GM21529 (cell line): ENCODE results near the gene UBP1.
"Not testable (repeated sequence)": the region's sequence is repeated elsewhere in the genome, so short reads cannot be mapped to it uniquely, and the experiment has no call there.

ENCODE experiments used
- ATAC-seq: cut with Tn5 transposase; IDR thresholded peaks from one replicate; pipeline ENCODE4 v1.9.1; 2021; ENCODE audit not compliant: unreplicated experiment

Gene UBP1

DNA sequence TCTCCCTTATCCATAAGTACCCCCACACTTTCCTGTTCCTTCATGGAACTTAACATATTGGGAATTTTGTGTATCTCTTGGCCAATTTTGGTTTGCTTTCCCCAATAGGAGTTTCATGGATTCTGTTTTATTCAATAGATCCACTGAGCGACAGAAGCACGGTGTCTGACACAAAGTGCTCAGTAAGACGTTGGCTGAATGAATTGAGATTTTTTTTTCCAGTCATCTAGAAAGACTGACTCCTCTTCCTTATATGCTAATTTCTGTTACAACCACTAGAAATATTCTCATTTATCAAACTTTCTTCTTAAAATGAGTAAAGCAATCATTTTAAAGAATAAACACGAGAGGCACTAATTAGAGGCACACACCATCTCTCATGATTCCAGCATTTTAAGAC lies 48.1 kb downstream of the UBP1 start:
- no peak for ATAC-seq

DNA sequence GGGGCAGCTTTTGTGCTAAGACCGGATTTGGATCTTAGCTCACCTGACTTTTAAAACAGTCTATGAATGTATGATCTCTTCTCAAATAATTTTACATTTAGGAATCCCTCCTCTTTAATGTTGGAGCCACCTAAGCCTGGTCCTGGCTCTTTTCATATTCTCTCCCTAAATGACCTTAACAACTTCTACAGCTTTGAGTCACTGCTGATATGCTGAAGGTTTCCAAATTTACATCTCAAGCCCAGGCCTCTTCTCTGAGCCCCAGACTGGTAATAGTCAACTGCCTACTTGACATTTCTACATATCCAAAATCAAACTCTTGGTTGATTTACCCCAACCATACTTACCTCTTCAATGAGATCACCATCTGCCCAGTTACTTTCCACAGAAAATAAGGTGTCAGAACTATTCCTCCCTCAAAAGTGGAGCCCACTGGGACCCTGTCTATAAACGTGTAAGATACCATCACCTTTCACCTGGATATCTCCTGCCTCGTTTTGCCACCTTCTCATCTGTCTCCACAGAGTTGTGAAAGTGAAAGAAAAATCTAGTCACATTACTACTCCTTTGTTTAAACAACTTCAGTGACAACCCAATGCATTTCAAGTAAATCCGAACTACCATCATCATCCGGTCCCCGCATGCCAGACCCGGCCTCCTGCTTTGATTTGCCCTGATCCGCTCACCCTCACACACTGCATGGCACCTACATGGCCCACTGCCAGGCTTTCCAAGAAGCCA lies 48.8 kb downstream of the UBP1 start:
- ATAC-seq: no peak

DNA sequence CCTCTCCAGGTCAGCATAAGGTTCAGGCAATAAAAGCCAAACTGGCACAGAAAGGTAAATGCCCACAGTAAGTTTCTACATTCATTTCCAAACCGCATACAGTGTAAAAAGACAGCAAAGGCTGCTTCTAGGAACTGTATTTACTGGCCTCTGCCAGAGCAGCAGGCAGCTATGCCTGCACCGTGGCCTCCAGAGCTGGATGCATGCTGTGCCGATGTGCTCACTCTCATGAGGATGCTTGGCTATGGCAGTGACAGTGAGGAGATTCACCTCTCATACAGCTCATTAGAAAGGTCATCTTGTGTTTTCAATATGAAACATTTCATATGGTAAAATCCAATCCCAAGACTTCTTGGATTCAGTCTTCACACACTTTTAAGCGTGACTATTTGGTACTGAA lies 50.3 kb downstream of the UBP1 start:
- ATAC-seq: no peak

DNA sequence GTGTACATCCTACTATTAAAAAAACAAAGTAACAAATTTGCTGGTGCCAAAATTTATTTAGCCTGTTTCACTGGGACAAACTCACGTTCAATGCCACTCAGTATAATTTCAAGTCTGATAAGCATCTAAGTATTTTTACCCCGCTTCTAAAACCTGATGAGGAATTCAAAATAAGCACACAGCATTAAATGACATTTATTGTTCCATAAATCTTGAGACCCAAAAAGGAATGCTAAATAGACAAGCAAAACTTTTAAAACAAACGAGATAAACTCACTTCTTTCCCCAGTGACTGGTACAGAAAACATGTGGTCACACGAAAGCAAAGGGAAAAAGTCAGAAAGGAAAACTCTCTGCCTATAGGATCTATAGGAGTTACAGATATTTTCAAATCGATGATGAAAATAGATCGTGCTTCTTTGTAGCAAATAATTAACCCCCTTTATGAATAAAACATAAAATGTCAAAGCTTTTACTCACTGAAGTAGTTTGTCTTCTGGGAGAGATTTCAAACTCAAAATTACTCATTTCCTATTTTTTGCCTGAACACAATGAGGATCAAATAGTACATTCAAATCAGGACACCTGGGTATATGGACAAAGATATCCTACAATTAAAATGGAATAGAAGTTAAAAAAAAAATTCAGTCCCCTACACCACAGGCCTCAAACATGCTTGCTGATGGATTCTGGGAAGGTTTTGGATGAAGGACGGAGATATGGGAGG lies 51.7 kb downstream of the UBP1 start:
- no peak for ATAC-seq

DNA sequence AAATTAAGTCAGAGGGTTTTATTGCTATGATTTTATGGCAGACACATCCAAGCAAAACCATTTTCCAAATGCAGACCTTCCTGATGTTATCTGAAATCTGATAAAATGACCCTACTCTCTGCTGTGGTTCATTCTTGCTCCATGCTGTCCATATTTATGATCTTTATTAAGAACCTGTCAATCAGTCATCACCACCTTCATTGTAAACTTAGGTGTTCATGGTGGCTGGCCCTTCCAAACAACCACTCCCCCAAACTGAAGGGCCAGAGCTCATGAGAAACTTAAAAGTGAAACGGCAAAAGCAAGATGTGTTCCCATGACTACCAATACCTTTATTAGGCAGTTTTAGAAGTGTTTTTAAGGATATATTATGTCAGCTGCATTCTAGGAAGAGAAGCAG lies 53.6 kb downstream of the UBP1 start:
- ATAC-seq: no peak

DNA sequence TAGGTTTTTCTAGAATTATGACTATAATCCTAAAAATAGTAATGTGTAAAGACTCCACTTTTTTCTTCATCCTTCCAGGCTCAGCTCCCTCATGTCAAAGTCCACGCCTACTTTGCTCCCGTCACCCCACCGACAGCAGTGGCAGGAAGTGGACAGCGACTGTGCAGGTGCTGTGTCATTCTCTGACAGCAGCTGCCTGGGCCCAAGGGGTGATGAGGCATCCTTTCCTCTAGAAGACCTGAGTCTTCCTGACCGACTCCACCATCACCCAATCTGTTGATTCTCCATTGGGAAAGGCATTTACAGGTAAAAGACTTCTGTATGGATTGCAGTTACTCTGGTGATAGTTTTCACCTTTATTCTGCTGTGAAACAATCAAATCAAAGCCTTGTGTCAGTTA lies 54.8 kb downstream of the UBP1 start:
- ATAC-seq: no peak

DNA sequence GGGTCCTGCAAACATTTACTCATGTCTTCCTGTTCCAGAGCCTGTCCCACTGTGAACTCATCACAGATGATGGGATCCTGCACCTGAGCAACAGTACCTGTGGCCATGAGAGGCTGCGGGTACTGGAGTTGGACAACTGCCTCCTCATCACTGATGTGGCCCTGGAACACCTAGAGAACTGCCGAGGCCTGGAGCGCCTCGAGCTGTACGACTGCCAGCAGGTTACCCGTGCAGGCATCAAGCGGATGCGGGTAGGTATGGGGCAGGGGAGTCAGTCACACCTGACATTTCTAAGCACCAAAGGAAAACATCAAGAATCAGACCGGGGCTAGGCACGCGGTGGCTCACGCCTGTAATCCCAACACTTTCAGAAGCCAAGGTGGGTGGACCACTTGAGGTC lies 56.3 kb downstream of the UBP1 start:
- no peak for ATAC-seq

DNA sequence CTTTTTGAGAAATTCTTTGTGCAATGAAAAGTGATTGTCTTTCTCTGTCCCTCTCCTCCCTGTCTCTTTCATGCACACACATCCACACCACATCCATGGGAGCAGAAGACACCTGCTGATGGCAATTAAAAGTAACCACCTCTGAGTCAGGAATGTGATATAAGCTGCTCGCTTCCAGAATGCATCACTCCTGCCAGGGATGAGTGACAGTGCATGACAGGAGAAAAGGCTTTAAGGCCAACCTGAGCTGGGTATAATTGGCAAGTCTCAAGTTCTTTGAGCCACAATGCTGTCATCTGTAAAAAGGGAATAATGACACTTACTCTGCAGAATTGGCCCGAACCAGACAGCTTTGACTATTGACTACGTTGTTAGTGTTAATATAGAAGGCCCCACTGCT lies 59.6 kb downstream of the UBP1 start:
- no peak for ATAC-seq

DNA sequence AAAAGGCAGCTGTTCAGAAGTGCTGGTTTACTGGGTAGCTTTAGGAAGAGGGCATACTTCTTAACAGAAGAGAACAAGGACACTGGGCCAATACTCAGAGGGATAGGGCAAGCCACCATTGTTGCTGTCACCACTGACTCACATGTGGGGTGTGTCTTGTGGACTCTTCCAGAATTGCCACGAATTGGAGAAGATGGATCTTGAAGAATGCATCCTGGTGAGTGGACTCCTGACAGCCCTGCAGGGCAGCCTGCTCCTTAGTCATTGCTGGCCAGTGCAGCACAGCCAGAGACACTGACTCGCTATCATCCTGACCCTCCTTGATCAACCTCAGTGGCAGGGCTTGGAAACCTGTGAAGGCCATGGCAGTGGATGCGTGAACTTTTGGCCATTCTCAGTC lies 62.3 kb downstream of the UBP1 start:
- ATAC-seq: no peak

DNA sequence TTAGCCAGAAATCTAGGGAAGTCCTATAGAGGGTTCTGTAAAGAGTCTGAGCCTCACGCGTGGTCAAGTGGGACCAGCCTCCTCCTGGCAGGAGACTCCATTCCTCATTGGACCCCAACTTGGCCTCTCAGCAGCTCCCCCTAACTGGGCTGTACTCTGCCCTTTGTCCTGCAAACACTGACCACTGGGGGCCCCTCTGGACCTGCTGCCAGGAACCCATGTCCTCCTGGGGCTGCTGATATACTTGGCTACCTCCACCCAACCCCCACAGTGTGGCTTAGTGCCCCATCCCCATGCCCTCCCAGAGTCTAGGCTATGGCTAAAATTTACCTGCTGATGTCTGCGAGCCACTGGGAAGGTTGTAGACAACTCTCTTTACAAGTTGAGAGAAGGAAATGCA lies 62.7 kb downstream of the UBP1 start:
- ATAC-seq: no peak

DNA sequence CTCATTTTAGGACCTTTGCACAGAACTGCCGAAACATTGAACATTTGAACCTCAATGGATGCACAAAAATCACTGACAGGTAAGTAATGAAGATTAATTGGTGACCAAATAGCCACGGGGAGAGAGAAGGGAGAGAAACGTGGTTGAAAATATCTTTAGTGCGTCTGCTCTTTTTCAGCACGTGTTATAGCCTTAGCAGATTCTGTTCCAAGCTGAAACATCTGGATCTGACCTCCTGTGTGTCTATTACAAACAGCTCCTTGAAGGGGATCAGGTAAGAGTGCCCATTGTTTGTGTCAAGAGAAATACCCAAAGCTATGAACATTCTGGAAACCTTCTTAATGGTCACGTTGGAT lies 67.1 kb downstream of the UBP1 start:
- no peak for ATAC-seq

DNA sequence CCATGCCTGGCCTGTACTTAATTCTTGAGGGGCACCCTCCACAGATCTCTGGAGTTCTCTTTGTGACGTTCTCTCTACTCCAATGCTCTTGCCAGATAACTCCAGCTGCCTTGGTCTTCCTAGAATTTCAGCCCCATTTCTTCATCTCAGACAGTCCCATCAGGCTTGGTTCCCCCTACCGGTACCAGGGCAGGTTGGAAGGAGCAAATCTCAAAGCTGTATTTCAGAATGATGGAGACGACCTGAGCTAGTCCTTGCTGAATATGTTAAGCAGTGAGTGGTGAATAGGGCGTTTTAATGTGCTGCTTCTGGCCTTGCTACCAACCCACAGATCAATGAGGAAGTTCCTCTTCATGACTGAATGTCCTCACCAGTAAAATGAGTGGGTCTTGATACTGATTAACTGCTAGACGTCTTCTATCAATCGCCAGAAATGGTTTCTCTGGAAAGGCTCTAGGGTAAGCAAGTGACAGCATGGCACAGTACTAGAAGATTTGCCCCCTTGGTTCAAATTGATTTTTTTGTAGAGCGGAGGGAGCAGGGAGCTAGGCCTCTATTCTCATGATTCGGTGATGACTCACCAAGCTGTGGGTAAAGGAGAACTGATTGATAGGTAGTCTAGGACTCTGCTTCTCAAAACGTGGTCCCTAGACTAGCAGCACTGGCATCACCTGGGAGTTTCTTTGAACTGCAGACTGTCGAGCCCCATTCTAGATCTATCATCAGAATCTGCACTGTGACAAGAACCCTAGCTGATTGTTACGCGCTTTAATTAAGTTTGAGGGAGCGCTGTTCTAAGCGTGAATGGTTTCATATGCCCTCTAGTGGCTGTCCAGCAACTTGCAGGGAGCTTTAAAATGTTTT lies 67.8 kb downstream of the UBP1 start:
- ATAC-seq: peak; percentile 76

DNA sequence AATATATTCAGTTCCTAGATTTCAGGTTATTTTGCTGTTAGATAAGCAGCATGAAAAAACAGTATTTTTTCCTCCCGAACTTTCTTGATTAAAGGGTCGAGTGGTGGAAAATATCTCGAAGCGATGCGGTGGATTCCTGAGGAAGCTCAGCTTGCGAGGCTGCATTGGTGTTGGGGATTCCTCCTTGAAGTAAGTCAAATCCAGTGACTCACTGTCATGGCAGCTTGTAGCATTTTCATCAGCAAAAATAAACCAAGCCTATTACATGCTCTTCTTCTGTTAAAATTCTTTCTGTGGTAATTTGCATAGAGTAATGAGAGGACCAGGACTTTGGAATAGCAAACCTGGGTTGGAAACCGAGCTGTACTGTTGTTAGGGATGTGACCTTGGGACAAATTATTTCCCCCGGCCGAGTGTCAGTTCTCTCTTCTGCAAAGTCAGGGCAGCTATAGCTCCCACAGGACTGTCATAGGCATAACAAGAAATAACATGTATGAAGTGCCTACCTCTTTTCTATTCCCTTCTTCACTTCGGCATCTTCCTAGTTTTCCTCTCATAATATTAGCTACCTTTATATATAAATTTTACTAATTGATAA lies 75.6 kb downstream of the UBP1 start:
- no peak for ATAC-seq

DNA sequence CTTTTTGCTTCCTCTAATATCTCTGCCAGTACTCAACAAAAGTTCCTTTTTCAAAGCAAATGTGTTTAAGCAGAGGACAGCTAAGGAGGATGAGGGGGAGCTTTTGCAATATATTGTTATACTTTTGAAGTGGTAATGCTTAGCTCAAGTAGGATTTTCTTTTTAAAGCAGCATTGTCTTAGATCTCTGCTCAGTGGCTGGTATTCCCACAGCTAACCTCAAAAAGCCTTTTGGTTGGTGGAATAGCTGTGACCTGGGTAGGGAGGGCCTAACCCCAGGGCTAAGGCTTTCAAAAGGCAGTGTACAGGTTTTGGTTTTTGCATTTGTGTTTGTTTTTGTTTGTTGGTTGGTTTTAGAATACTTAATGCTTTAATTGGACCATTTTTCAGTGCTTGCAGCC lies 76.1 kb downstream of the UBP1 start:
- no peak for ATAC-seq

DNA sequence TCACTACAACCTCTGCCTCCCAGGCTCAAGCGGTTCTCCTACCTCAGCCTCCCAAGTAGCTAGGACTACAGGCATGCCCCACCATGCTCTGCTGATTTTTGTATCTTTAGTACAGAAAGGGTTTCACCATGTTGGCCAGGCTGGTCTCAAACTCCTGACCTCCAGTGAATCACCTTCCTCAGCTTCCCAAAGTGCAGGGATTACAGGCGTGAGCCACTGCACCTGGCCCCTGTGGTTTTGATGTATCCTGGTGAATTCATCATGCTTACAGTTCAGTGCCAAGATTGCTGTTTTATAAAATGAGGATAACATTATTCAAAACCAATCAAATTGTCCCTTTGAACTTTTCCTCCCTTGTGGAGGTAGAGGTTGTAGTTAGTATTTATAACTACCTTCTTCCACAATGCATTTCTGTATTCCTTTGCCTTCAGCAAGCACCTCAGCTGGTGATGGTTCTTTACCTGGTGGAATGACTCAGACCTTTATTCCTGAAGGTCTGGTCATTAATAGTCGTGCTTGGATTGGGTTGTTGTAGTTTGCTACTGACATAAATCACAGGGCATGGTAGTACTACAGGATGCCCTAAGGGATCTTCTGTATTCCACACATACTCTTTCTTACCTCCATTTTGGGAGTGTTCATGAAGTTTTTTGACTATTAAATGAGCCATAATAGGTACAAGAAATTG lies 76.9 kb downstream of the UBP1 start:
- ATAC-seq: no peak

DNA sequence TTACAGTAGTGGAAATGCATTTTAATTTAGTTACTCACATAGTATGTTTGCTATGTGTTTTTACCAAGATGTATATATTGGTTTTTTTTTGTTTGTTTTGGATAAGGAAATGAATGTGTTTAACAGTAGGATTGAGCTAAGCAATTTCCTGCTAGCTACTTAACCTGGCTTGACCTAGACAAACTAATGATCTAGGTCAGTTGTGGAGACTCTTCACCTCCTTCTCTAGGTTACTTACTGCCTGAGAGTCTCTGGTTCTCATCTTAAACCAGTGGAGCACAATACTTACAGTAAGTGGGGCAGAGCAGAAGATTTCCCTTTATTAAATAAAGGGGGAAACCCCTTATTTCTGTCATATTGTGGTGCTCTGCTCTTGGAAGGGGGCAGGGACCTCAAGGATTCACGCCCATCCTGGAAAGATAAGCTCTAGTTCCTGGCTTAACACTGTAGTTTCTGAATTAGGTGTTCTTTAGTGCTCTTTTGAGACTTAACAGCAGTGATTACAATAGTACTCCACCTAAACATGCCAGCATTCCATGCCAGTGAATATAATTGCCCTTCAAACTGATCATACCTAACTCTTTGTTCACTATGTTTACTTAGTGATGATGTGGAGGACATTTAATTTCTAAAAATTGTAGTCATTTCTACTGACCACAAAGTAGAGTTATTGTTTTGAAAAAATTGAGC lies 79.9 kb downstream of the UBP1 start:
- no peak for ATAC-seq

DNA sequence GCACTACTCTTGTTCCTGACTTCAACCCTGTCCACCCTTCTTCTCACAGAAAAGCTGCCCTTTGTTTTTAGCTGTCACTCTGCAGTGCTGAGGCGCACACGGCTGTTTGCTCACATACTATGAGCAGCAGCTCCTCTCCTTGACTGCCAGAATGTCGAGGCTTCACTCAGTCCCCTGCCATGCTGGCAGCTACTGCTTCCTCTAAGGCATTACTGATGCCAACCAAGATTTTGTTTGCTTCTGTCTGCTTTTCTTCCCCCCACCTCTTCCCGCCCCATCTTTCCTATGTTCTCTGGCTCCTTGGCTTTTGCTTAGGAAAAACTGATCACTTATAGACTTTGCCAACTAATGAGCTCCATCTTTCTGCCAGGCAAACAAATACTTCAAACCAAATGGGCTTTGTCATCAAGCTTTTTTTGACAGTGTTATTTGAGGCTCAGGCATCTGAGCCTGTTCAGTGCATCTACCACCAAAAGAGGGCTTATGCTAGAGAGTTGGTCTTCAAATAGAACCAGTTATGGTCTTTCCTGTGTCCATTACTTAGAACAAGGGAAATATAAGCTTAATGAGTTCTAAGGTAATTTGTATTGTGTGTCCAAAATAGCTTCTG lies 81.9 kb downstream of the UBP1 start:
- ATAC-seq: no peak

DNA sequence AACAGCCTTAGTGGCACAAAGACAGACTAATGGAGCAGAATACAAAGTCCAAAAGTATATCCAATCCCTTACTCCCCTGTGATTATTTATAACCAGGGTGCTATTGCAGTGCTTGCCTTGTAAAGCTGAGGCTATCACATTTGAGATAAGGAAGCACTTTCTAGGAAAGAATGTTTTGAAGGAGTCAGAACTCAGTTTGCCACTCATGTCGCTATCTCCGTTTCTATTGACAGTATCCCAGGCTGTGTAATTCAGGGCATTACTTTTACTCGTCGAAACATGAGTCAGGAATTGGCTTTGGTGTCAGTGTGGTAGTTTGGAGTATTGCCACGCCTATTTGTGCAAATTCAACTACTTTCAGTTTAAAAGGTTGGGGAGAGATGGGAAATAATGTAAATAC lies 84.6 kb downstream of the UBP1 start:
- ATAC-seq: no peak

DNA sequence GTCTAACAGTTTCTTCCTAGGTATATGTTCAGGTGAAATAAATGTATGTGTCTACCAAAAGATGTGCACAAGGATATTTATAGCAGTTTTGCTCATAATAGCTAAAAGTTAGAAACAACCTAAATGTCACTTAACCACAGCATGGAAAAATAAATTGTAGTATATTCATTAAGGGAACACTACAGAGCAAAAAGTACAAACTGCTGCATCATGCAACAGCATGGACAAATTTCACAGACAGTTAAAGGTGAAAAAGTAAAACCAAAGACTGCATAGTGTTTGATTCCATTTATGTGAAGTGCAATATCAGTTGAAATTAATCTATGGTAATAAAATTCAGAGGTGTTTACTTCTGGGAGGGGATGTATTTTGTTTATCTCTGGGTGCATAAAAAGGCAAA lies 100.4 kb downstream of the UBP1 start:
- no peak for ATAC-seq

DNA sequence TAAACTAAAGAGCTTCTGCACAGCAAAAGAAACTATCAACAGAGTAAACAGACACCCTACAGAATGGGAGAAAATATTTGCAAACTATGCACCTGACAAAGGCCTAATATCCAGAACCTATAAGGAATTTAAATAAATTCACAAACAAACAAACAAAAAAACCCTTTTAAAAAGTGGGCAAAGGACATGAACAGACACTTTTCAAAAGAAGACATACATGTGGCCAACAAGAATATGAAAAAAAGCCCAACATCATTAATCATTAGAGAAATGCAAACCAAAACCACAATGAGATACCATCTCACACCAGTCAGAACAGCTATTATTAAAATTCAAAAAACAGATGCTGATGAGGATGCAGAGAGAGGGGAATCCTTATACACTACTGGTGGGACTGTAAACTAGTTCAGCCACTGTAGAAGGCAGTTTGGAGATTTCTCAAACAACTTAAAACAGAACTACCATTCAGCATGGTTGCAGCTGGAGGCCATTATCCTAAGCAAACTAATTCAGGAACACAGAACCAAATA lies 101.2 kb downstream of the UBP1 start:
- ATAC-seq: not testable (repeated sequence)
